Thoracic aorta (tissue), 2 donors: ENCODE results near the gene TLR9. TPM values are rescaled to one million over a fixed set of nuclear protein-coding genes. Genes with fewer than 3 reads are reported as not detected.
A peak's percentile ranks its signal among the peaks of the same experiment; 100 is the strongest.

Experiments
- ATAC-seq: fragments of 150-250 bp; one replicate; pipeline ENCODE4 v1.8.0; 2017; ENCODE audit warnings: low read depth; ENCODE audit not compliant: insufficient number of reproducible peaks, low FRiP score
- DNase-seq: peaks from one replicate; pipeline ENCODE4 v3.0.0-alpha.2; 2020; ENCODE audit warnings: low spot score
- H3K27ac ChIP-seq, 2 donors: fragments of 200-600 bp; sonication (generic); 1 replicate in 1 of 2; 2 replicates in 1 of 2; pipeline ENCODE4 v1.5.1; 2016; ENCODE audit warnings: mild to moderate bottlenecking in 2 of 2, moderate library complexity in 2 of 2
- H3K27me3 ChIP-seq: fragments of 200-600 bp; sonication (generic); replicated peaks from 2 replicates; pipeline ENCODE4 v1.6.0; 2016; ENCODE audit warnings: mild to moderate bottlenecking; ENCODE audit not compliant: insufficient read depth
- H3K36me3 ChIP-seq: fragments of 200-600 bp; sonication (generic); one replicate; pipeline ENCODE4 v1.5.1; 2016
- H3K4me1 ChIP-seq, 2 donors: fragments of 200-600 bp; sonication (generic); 1 replicate in 1 of 2; 2 replicates in 1 of 2; pipeline versions ENCODE4 v1.5.1 to v1.6.0; 2016; ENCODE audit warnings: low read depth in 2 of 2, mild to moderate bottlenecking in 1 of 2; ENCODE audit not compliant: control insufficient read depth in 1 of 2
- H3K4me3 ChIP-seq: fragments of 200-600 bp; sonication (generic); 2 replicates; pipeline ENCODE4 v1.5.1; 2016; ENCODE audit warnings: mild to moderate bottlenecking
- H3K9me3 ChIP-seq: fragments of 200-600 bp; sonication (generic); 2 replicates; pipeline ENCODE4 v1.5.1; 2016
- CTCF ChIP-seq: fragments of 200-600 bp; sonication (generic); IDR thresholded peaks from one replicate; pipeline ENCODE4 v1.5.1; 2019; ENCODE audit warnings: antibody characterized with exemption
- total RNA-seq, 2 donors: library from RNA; depleted of rRNA; stranded (reverse); fragments of >200 nt; gene quantifications; one replicate each; pipeline versions ENCODE4 v1.1.0 to v1.2.3, GENCODE V29; 2016

The TLR9 gene
- total RNA-seq, 2 donors from 2014 or later, result not detected

GRCh38 chr3:52236424-52236886 lies 11.0 kb upstream of the TLR9 start:
- Histone ChIP-seq H3K27ac (peak overlapping the region; percentile 69 to 84), H3K36me3 (peaks cover 17% of the 10 kb centered on the region), H3K4me1 (peaks cover 26 to 48% of the 10 kb centered on the region in 2 donors), H3K9me3 (no peaks in the 10 kb centered on the region), H3K4me3 (no peak overlapping the region), H3K27me3 (no peaks in the 10 kb centered on the region)
- DNase-seq (no peak), ATAC-seq (no peak)
- TF ChIP-seq CTCF, result no peak

DNA sequence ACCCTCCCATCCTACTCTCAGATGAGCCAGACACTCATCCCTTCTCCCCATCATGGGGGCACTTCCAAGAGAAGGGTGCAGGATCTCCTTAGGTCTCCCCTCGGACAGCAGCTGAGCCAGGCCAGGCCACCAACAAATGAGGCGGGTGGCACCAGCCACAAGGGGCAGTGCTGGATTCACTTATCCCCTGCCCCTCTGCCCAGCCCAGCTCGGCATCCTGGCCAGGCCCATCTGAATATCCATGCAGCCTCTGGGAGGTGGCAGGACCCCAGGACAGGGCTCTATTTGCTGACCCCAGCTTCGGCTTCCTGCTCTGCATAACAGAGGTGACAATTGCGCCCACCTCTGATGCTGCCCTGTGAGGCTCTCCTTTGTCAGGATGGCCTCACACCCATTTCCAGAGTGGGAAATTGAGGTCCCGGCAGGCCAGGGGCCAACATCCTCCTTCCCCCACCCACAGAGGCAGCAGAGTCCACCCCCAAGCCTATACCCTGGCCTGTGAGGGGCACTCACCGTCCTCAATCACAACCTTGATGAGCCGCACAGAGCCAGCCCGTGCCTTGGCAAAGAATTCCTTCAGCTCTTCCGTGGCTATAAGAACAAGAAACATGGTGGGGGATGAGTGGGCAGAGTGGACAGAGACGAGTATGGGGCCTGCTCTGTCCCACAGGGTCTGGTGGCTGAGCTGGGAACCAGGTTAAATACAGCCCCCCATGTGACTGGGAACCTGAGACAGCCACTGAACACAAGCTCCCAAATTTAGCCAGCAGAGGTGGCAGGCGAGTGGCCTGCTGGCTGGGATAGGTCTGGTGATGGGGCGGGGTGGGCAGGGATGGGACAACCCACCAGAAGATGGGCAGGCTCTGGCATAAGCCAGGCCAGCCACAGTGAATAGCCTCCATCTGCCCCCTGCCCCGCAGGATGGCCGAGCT lies 9.3 kb upstream of the TLR9 start:
- Histone ChIP-seq H3K9me3 (no peaks in the 10 kb centered on the region), H3K27me3 (no peaks in the 10 kb centered on the region), H3K36me3 (peaks cover 34% of the 10 kb centered on the region), H3K4me3 (no peak overlapping the region), H3K4me1 (peaks cover 23 to 38% of the 10 kb centered on the region in 2 donors), H3K27ac (no peak overlapping the region)
- no peak for TF ChIP-seq CTCF
- ATAC-seq (no peak), DNase-seq (no peak)

DNA sequence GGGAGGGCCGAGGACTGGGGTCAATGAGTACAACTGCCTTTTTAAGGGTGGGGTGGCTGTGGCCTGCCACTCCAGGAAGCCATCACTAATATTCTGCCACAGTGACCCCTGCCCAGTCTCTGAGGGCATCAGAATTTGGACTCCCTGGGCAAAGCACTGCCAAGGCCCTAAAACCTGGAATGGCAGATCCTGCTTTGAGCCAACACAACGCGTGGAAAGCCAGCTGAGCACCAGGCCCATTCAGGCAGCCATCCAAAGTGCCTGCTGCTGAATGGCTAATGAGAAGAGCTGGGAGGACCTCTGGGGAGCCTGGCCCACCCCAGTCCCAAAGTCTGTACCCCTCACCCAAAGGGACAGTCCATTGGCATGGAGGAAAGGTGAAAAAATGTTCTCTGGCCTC lies 8.5 kb upstream of the TLR9 start:
- no peaks in the 10 kb centered on the region for H3K27me3 ChIP-seq
- DNase-seq (no peak), ATAC-seq (no peak)
- no peak overlapping the region for H3K4me3 ChIP-seq
- no peak overlapping the region for H3K27ac ChIP-seq
- no peak for TF ChIP-seq CTCF
- no peaks in the 10 kb centered on the region for H3K9me3 ChIP-seq
- H3K4me1 ChIP-seq, result peaks cover 23 to 34% of the 10 kb centered on the region in 2 donors
- peaks cover 40% of the 10 kb centered on the region for H3K36me3 ChIP-seq

DNA sequence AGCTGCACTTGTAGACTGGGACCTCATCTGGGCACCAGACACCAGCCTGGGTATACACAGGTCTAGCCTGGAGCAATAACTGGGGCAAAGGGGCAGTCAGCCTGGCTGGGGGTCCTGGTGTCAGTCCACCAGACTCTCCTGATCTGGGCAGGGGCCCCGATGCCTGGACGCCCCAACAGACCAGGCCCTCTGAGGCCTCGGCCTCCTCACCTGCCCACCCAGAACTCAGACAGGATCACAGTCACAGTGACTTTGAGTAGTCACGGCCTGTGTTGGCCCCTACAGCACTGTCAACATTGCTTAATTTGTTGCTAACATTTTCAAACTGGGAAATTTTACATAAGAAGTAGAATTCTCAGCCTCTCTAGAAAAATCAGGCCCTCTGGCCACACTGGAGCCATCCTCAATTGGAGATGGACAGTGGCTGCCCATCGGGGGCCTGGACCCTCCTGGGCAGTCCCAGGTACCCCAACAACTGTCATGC lies 7.7 kb upstream of the TLR9 start:
- TF ChIP-seq CTCF, result no peak
- Histone ChIP-seq H3K36me3 (peaks cover 40% of the 10 kb centered on the region), H3K4me1 (peaks cover 21 to 31% of the 10 kb centered on the region in 2 donors), H3K4me3 (no peak overlapping the region), H3K27ac (no peak overlapping the region), H3K9me3 (no peaks in the 10 kb centered on the region), H3K27me3 (no peaks in the 10 kb centered on the region)
- DNase-seq (no peak), ATAC-seq (no peak)

GRCh38 chr3:52232279-52233107 lies 7.0 kb upstream of the TLR9 start:
- ATAC-seq (no peak), DNase-seq (no peak)
- Histone ChIP-seq H3K27ac (no peak overlapping the region), H3K27me3 (no peaks in the 10 kb centered on the region), H3K9me3 (no peaks in the 10 kb centered on the region), H3K4me3 (no peak overlapping the region), H3K36me3 (peaks cover 40% of the 10 kb centered on the region), H3K4me1 (peaks cover 15 to 25% of the 10 kb centered on the region in 2 donors)
- TF ChIP-seq CTCF, result no peak
